GM13976 (cell line): Measurements from ENCODE around the gene HAGHL.
"Not testable (repeated sequence)": the region's sequence is repeated elsewhere in the genome, so short reads cannot be mapped to it uniquely, and the experiment has no call there.

ENCODE experiments used
- DNase-seq: peaks from one replicate; pipeline ENCODE4 v3.0.0; 2012; ENCODE audit warnings: low spot score
- CTCF ChIP-seq: IDR thresholded peaks from 2 replicates; pipeline ENCODE4 v1.5.1; 2012; ENCODE audit warnings: borderline replicate concordance, mild to moderate bottlenecking; ENCODE audit not compliant: insufficient read depth; ENCODE audit errors: extremely low read depth, missing control alignments, control extremely low read depth
- in situ Hi-C: fragments of 300-500 bp; cut with MboI; formaldehyde crosslinking; loops from one replicate; pipeline ENCODE4 v1.12.0; 2022; ENCODE audit warnings: low sequenced_read_pairs, mixed read lengths, inconsistent platforms; ENCODE audit not compliant: unreplicated experiment

The HAGHL gene

GRCh38 chr16:769184-769784 lies 42.4 kb downstream of the HAGHL start:
- in situ Hi-C loops: no loop called here
- DNase-seq: no peak
- TF ChIP-seq CTCF: no peak

GRCh38 chr16:769934-770333 lies 43.0 kb downstream of the HAGHL start:
- TF ChIP-seq CTCF: no peak
- in situ Hi-C loops: no loop called here
- no peak for DNase-seq

- no peak for TF ChIP-seq CTCF
- in situ Hi-C loops: no loop called here
- no peak for DNase-seq
Measured at GRCh38 chr16:770411-770810, 43.5 kb downstream of the HAGHL start.

- in situ Hi-C loops: no loop called here
- TF ChIP-seq CTCF: no peak
- no peak for DNase-seq
Measured at GRCh38 chr16:772959-773358, 46.1 kb downstream of the HAGHL start.

GRCh38 chr16:774086-775001 lies 47.4 kb downstream of the HAGHL start:
- DNase-seq: no peak
- TF ChIP-seq CTCF: no peak
- in situ Hi-C loops: no loop called here

GRCh38 chr16:775236-775796 lies 48.4 kb downstream of the HAGHL start:
- in situ Hi-C loops: no loop called here
- no peak for DNase-seq
- no peak for TF ChIP-seq CTCF

GRCh38 chr16:776298-776697 lies 49.4 kb downstream of the HAGHL start:
- DNase-seq, in situ Hi-C loops: not testable (repeated sequence)
